ENCODE data around the gene ZFR2.

- no peak for TF ChIP-seq CTCF (conservative IDR thresholded peaks at IDR 0.05; ENCODE audit: low read depth, low read length)
- TF ChIP-seq EZH2 (IDR thresholded peaks at IDR 0.05; ENCODE audit: borderline replicate concordance, low read depth, low read length, poor library complexity, severe bottlenecking): no peak
These were observed 106.1 kb downstream of the ZFR2 start, which contains the start of gene MRPL54 for GRCh38 chr19:3762501-3763459.
